ENCODE measurements around the gene VPS51.

Gene VPS51

GRCh38 chr11:65103476-65103875 lies 7.5 kb downstream of the VPS51 start:
- H3K4me3 ChIP-seq (replicated peaks in 1 of 2; ENCODE audit: low read depth in 2 of 2, low read length in 2 of 2): no peak overlapping the region
- TF ChIP-seq CTCF (IDR thresholded peaks at IDR 0.05; ENCODE audit: low read depth, low read length): no peak
- DNase-seq (ENCODE audit: low read depth in 2 of 2): no peak

- no peak for TF ChIP-seq CTCF (IDR thresholded peaks at IDR 0.05; ENCODE audit: low read depth, low read length)
- no peak overlapping the region for H3K4me3 ChIP-seq (replicated peaks in 1 of 2; ENCODE audit: low read depth in 2 of 2, low read length in 2 of 2)
- DNase-seq (ENCODE audit: low read depth in 2 of 2): no peak
Measured at GRCh38 chr11:65104628-65105027, 8.6 kb downstream of the VPS51 start.

GRCh38 chr11:65107078-65107477 lies 11.1 kb downstream of the VPS51 start:
- no peak for DNase-seq (ENCODE audit: low read depth in 2 of 2)
- TF ChIP-seq CTCF (IDR thresholded peaks at IDR 0.05; ENCODE audit: low read depth, low read length): no peak
- no peak overlapping the region for H3K4me3 ChIP-seq (replicated peaks in 1 of 2; ENCODE audit: low read depth in 2 of 2, low read length in 2 of 2)

GRCh38 chr11:65107751-65108468 lies 11.9 kb downstream of the VPS51 start:
- H3K4me3 ChIP-seq (replicated peaks in 1 of 2; ENCODE audit: low read depth in 2 of 2, low read length in 2 of 2): no peak overlapping the region
- no peak for TF ChIP-seq CTCF (IDR thresholded peaks at IDR 0.05; ENCODE audit: low read depth, low read length)
- DNase-seq (ENCODE audit: low read depth in 2 of 2): no peak

GRCh38 chr11:65108469-65109123 lies 12.6 kb downstream of the VPS51 start:
- H3K4me3 ChIP-seq (replicated peaks in 1 of 2; ENCODE audit: low read depth in 2 of 2, low read length in 2 of 2): no peak overlapping the region
- no peak for TF ChIP-seq CTCF (IDR thresholded peaks at IDR 0.05; ENCODE audit: low read depth, low read length)
- DNase-seq (ENCODE audit: low read depth in 2 of 2): no peak

- no peak for DNase-seq (ENCODE audit: low read depth in 2 of 2)
- no peak for TF ChIP-seq CTCF (IDR thresholded peaks at IDR 0.05; ENCODE audit: low read depth, low read length)
- H3K4me3 ChIP-seq (replicated peaks in 1 of 2; ENCODE audit: low read depth in 2 of 2, low read length in 2 of 2): no peak overlapping the region
Measured at GRCh38 chr11:65109231-65110198, 13.5 kb downstream of the VPS51 start.

Measured in cardiac fibroblast (primary cell).